SK-N-MC (cell line): ENCODE measurements around the gene VIPR2.

Experiments
- EZH2 ChIP-seq: fragments of 200-600 bp; sonication (generic); IDR thresholded peaks from one replicate; pipeline ENCODE4 v1.6.1; 2017; ENCODE audit warnings: antibody characterized with exemption
- FOXP2 ChIP-seq: optimal IDR thresholded peaks from 2 replicates; pipeline ENCODE3; 2011; ENCODE audit warnings: mild to moderate bottlenecking, moderate library complexity; ENCODE audit not compliant: insufficient read depth; ENCODE audit errors: extremely low read length, control extremely low read depth
- POLR2AphosphoS5 ChIP-seq: IDR thresholded peaks from 2 replicates; pipeline ENCODE4 v1.6.1; 2012; ENCODE audit warnings: mild to moderate bottlenecking, low read depth, low read length, borderline replicate concordance

GRCh38 chr7:159013825-159014289 lies 130.8 kb downstream of the VIPR2 start:
- TF ChIP-seq POLR2AphosphoS5 (no peak), EZH2 (no peak), FOXP2 (no peak)
